Stimulated activated CD8-positive, alpha-beta memory T cell treated with anti-CD3 and anti-CD28 coated beads, Interleukin-12 subunit alpha, Interleukin-12 subunit beta, amount 100 ng/mL, for 4 hours (primary cell): ENCODE data around the gene SLC41A3.
"Not testable (repeated sequence)": the region's sequence is repeated elsewhere in the genome, so short reads cannot be mapped to it uniquely, and the experiment has no call there.

Source experiments
- DNase-seq: peaks from one replicate; pipeline ENCODE4 v3.0.0-alpha.2; 2020; ENCODE audit warnings: low read depth

SLC41A3 gene

GRCh38 chr3:126106336-126107202, 22.6 kb upstream of the SLC41A3 start:
- DNase-seq: no peak

- DNase-seq: no peak
Observed at GRCh38 chr3:126105691-126106187, 21.8 kb upstream of the SLC41A3 start.

GRCh38 chr3:126104742-126105605, 21.1 kb upstream of the SLC41A3 start:
- DNase-seq: no peak

- DNase-seq: no peak
Observed at GRCh38 chr3:126104028-126104635, 20.2 kb upstream of the SLC41A3 start.

GRCh38 chr3:126103121-126104027, 19.4 kb upstream of the SLC41A3 start:
- DNase-seq: no peak

GRCh38 chr3:126102530-126102951, 18.6 kb upstream of the SLC41A3 start:
- DNase-seq: no peak

- DNase-seq: no peak
Observed at GRCh38 chr3:126102011-126102410, 18.1 kb upstream of the SLC41A3 start.

- DNase-seq: no peak
Observed at GRCh38 chr3:126101521-126101982, 17.6 kb upstream of the SLC41A3 start.

GRCh38 chr3:126100634-126101301, 16.8 kb upstream of the SLC41A3 start:
- DNase-seq: no peak

GRCh38 chr3:126100269-126100633, 16.3 kb upstream of the SLC41A3 start:
- DNase-seq: no peak

- DNase-seq: no peak
Observed at GRCh38 chr3:126098391-126098858, 14.5 kb upstream of the SLC41A3 start.

- DNase-seq: no peak
Observed at GRCh38 chr3:126097801-126098200, 13.9 kb upstream of the SLC41A3 start.

GRCh38 chr3:126096274-126096673, 12.3 kb upstream of the SLC41A3 start:
- DNase-seq: not testable (repeated sequence)

- not testable (repeated sequence) for DNase-seq
Observed at GRCh38 chr3:126092128-126092527, 8.2 kb upstream of the SLC41A3 start.

GRCh38 chr3:126087552-126088175, 3.7 kb upstream of the SLC41A3 start:
- DNase-seq: no peak

- no peak for DNase-seq
Observed at GRCh38 chr3:126085841-126086240, 1.9 kb upstream of the SLC41A3 start.

GRCh38 chr3:126085276-126085675, 1.4 kb upstream of the SLC41A3 start:
- no peak for DNase-seq

GRCh38 chr3:126084768-126085180, 850 bp upstream of the SLC41A3 start:
- DNase-seq: no peak

- DNase-seq: no peak
Observed at GRCh38 chr3:126083511-126083912, 412 bp downstream of the SLC41A3 start.

- DNase-seq: no peak
Observed at GRCh38 chr3:126083138-126083445, 832 bp downstream of the SLC41A3 start.
